Stimulated activated CD4-positive, alpha-beta T cell treated with anti-CD3 and anti-CD28 coated beads, TNF-alpha, amount 100 ng/mL, for 24 hours (primary cell): Measurements from ENCODE around the gene PARP2.
A peak's percentile ranks its signal among the peaks of the same experiment; 100 is the strongest.
"Not testable (repeated sequence)": the region's sequence is repeated elsewhere in the genome, so short reads cannot be mapped to it uniquely, and the experiment has no call there.

Experiments
- DNase-seq, 3 experiments: peaks; one replicate each; pipeline ENCODE4 v3.0.0-alpha.2; 2020; ENCODE audit warnings: low read depth in 3 of 3

The PARP2 gene, protein sequence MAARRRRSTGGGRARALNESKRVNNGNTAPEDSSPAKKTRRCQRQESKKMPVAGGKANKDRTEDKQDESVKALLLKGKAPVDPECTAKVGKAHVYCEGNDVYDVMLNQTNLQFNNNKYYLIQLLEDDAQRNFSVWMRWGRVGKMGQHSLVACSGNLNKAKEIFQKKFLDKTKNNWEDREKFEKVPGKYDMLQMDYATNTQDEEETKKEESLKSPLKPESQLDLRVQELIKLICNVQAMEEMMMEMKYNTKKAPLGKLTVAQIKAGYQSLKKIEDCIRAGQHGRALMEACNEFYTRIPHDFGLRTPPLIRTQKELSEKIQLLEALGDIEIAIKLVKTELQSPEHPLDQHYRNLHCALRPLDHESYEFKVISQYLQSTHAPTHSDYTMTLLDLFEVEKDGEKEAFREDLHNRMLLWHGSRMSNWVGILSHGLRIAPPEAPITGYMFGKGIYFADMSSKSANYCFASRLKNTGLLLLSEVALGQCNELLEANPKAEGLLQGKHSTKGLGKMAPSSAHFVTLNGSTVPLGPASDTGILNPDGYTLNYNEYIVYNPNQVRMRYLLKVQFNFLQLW

DNA sequence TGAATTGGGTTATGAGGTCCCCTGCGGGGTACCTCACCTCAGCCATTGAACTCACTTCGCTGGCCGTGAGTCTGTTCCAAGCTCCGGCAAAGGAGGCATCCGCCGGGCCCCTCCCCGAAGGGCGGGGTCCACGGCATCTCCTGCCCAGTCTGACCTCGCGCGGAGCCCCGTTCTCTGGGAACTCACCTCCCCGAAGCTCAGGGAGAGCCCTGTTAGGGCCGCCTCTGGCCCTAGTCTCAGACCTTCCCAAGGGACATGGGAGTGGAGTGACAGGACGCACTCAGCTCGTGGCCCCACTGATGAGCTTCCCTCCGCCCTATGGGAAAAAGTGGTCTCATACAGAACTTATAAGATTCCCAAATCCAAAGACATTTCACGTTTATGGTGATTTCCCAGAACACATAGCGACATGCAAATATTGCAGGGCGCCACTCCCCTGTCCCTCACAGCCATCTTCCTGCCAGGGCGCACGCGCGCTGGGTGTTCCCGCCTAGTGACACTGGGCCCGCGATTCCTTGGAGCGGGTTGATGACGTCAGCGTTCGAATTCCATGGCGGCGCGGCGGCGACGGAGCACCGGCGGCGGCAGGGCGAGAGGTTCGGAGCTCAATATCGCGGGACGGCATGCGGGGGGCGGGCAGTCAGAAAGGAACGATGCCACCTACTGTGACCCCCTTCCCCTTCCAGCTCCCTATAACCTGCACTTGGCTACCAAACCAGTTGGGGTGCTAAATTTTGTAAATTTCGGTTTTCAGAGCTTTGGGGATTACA, at the start of gene PARP2:
PARP2 (plus strand) TSS at position 544 of the 770 bp plus-strand sequence; CDS start at position 551, 7 bp downstream.
- DNase-seq: peak; percentile 86 to 96 (median 87)

DNA sequence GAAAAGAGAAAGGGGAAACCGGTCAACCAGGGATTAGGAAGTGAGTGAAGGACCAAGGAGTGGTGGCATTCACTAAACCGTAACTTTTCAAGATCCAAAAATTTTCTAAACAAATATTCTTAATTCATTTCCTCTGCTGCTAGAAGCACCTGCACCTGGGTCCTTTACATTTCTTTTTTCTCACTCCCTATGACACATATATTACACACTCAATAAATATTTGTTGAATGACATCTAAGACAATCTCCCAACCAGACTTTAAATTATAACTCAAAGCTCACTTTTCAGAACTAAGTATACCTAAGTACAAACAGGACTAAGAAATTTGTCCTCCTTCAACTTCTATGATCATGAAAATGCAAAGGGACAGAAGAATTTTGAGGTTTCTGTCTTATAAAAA, 48.8 kb upstream of the PARP2 start:
- DNase-seq: no peak

DNA sequence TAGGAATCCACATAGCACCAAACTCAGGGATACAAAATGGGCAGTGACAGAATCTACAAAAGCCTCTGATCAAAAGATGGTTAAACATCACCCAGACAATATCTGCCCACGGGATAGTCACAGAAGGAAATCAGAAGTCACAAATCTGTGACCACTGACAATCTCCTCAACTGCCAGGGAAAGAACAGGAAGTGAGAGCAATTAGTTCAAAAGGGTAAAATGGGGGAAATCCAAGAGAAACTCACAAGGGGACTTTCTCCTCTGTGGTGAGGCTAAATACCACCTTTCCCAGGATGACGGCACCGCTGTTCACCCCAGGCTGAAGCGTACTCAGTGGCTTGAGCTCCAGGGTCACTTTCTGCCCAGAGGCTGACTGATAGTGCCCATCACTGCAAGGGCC, 48.4 kb upstream of the PARP2 start:
- no peak for DNase-seq

DNA sequence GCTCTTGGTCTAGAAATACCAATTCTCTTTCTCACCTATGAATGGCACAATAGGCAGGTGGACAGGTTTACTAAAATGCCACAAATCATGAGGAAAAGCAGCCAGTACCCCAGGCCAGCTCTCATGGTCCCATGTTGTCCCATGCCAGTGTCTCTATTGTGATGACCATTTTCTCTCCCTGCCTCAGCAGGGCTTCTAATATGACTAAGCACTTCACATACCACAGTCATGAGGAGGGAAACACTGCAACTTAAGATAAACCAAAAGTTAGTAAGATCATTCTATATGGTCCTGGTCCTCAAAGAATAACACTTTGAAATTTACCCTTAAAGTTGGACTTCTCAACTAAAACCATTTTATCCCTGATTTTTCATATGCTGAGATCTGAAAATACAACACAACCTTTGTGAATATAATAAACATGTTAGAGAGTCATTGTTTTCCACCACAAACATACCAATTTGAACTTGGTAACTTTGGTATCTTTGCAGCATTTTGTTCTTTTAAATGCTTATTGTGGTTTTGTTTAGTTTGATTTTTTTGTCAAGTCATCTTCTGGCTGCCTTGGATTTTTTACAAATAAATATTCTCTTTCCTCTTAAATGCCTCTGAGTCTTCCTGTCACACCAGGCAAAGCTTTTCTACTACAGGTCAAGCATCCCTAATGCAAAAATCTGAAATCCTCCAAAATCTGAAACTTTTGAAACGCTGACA, 41.2 kb upstream of the PARP2 start:
- DNase-seq: no peak

DNA sequence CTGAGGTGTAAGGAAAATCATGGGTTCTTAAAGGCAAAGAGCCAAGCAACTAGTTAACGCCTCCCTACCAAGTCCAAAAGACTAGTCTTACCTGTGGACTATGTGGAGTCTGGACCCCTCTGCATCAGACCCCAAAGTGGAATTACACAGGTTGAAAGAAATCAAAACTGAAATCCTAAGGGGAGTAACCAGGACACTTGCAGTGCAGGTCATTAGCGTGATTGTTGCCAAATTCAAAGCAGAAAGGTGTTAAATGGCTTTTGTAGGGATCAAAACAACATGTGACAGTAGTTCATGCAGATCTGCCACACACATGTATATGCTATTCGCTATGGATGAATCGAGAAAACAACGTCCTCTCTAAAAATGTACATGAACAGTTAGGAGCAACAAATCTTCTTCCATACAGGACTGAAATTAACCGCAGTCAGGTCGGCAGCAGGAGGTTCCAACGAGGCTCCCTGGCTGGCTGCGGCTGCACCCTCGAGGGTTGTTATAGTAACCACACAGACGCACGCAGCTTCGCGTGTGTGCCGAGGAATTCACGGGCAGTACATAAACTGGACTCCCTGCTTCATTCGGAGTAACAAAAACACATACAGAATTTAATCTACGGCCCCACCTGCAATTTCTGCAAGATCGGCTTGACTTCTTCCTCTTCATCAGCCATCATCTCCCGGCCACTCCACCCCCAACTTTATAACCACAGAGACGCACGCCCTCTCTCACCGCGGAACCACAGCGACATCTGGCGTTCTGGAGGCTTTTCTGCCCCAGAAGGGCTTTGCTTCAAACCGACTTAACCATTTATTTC, 38.0 kb upstream of the PARP2 start, which contains the start of gene TTC5:
TTC5 (minus strand) TSS at position 687 of the 814 bp plus-strand sequence; CDS start at position 673, 14 bp downstream.
- peak; percentile 76 to 91 (median 83) for DNase-seq

- no peak for DNase-seq
Observed at GRCh38 chr14:20306079-20306423, 37.4 kb upstream of the PARP2 start.

DNA sequence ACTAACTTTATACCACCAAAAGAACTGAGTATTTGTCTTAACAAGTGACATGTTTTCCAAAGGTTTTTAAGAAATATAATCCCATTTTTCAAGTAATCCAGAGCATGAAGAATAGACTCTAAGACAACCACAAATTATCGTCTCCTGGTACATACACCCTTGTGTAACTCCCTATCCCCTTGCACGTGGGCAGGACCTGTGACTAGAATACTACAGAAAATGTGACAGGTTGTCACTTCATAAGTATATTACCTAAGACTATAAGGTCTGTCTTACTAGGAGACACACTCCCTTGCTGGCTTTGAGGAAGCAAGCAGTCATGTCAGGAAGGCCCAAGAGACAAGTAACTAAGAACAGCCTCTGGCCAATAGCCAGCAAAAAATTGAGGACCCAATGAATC, 29.4 kb upstream of the PARP2 start:
- DNase-seq: no peak

DNA sequence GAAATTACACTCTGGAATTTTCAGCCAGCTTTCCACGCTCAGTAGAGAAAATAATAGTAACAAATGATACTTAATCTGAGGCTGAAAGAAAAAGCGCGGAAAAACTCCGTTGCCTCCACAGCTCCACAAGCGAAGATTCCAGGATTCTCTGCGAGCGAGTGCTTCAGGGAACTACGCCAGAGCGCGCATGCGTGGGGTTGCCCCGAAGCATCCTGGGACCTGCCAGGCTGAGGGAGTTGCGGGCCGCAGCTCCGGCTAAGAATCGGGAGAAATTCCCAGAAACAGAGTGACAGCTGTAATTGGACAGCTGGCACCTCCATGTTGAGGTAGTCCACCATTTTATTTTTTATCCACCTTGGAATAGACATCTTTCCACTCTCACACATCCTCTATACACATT, 25.7 kb upstream of the PARP2 start:
- no peak for DNase-seq

DNA sequence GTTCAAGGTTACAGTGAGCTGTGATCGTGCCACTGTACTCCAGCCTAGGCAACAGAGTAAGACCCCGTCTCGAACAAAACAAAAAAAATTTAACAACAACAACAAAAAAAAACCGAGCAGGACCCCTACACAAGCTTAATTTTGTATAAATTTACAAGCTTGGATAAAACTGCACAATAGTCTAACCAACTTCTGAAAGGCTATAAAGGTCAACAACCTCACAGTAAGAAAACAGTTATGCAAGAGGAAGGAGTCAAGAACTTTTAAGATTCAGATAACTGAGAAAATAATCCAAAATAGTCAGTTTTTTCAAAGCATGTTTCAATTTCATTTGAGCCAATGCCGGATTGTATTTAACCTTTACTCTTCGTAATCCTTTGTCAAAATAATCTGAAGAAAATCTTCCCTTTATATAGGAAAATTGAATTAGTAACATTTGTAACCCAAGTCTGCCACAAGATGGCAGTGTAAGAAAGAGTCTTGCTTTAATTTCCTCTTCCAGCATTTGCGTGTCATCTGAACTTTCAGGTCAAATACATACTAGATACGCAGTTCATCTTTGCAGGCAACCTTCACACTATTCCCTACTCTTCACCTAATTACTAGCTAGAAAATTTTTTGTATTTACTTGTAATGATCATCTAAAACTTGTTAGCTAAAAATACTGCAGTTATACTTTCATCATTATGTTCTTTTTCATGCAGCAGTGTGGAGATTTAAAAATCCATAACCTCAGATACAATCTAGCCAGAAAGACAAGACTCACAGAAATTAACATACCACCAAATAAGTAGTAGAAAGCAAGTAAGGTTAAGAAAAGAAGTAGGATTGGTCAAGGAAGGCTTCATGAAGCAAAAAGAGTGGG, 16.2 kb upstream of the PARP2 start:
- DNase-seq: peak in 1 of 3 experiments; percentile 27

- DNase-seq: no peak
Observed at GRCh38 chr14:20328705-20329104, 14.7 kb upstream of the PARP2 start.

DNA sequence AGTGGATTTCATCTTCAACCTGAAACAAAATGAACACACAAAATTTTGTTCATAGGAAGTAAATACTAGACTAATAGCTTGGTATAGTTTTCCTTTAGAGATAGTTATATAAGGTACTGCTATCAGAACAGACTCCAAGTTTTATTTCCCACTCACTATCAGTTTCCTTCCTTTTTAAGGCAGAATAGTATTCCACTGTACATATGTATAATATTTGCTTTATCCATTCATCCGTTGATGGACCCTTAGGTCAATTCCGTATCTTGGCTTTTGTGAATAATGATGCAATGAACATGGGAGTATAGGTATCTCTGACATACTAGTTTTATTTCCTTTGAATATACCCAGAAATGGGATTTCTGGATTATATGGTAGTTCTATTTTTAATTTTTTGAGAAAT, 14.1 kb upstream of the PARP2 start:
- no peak for DNase-seq

GRCh38 chr14:20331053-20331613, 12.3 kb upstream of the PARP2 start:
- DNase-seq: no peak

GRCh38 chr14:20332431-20332787, 11.0 kb upstream of the PARP2 start:
- DNase-seq: no peak

GRCh38 chr14:20332788-20333493, 10.5 kb upstream of the PARP2 start, which contains the start of gene CCNB1IP1:
CCNB1IP1 (minus strand) TSS chr14:20333279; CDS start chr14:20316523, 16,756 bp downstream.
- DNase-seq: peak in 2 of 3 experiments; percentile 25 to 32

DNA sequence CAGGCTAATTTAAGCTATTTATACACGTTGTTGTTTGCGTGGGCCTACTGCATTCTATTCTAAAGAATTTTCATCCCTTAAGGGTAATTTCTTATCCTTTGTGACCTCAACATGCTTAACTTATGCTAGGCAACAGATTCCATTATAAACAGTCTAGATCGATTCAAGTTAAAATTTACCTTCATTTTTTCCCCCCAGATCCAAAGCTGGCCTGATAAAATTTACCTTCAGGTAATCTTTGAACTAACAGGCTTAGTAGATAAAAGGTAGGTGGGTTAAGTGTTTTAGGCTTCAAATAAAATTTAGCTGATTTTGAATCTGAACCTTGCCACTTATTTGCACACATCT, 10.0 kb upstream of the PARP2 start:
- DNase-seq: no peak

GRCh38 chr14:20334017-20334416, 9.4 kb upstream of the PARP2 start:
- no peak for DNase-seq

DNA sequence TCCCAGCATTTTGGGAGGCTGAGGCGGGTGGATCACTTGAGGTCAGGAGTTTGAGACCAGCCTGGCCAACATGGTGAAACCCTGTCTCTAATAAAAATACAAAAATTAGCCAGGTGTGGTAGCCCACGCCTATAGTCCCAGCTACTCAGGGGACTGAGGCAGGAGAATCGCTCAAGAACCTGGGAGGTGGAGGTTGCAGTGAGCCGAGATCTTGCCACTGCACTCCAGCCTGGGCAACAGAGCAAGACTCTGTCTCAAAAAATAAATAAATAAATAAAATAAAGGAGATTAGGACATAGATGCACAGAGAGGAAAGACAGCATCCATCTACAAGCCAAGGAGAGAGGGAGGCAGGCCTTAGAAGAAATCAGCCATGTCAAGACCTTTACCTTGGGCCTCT, 2.4 kb upstream of the PARP2 start:
- not testable (repeated sequence) for DNase-seq

DNA sequence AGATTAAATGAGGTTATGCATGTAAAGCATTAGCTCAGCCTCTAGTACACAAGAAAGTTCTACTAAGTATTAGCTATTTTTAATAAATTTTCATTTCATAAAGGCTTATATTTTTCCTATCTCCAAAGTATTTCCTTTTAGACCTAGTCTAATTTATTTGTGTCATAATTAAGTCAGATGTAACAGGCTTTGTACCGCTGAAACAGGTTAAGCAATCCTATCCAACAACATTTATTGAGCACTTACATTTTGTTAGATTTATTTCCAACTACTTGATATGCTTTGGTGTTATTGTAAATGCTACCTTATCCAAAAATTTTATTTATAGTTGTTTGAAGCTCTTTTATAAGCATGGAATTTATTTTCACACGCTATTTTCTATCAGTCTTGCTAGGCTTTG, 1.8 kb upstream of the PARP2 start:
- no peak for DNase-seq

DNA sequence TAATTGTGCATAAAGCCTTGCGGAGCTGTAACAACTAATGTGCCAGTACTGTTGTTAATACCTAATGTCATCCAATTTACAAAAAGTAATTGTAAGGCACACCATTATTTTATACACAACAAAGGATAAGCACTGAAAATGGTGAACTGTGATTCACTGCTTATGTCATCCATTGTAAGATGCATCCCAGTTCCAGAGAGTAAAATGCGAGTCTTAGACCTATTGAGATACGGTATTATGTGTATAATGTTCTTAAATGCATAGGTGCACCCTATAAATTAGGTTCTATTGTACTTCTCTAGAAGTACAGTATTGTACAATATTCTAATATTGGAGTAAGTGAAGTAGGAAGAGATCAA, 406 bp downstream of the PARP2 start:
- DNase-seq: no peak
